A673 (cell line): Measurements from ENCODE around the gene CCNK. TPM values are rescaled to one million over a fixed set of nuclear protein-coding genes. Genes with fewer than 3 reads are reported as not detected.

Experiments
- BruUV-seq: library from RNA; stranded (reverse); fragments of 400-500 nt; replicated peaks from 2 replicates; lab custom pipeline; 2021; lab: Mats Ljungman, UMichigan
- CTCF ChIA-PET: fragments of 300-600 bp; sonication (Branson Sonifier 250); formaldehyde crosslinking; loops from one replicate; lab custom pipeline; 2022; ENCODE audit warnings: antibody characterized with exemption; lab: Charles Lee
- POLR2A ChIA-PET: fragments of 300-600 bp; sonication (Branson Sonifier 250); formaldehyde crosslinking; loops from one replicate; lab custom pipeline; 2022; ENCODE audit warnings: antibody characterized with exemption; ENCODE audit not compliant: low non-redundant PET; lab: Charles Lee
- DNase-seq: peaks from one replicate; pipeline ENCODE4 v3.0.0-alpha.2; 2015; ENCODE audit warnings: low spot score
- H3K27ac ChIP-seq: fragments of 200-600 bp; sonication (generic); 2 replicates; pipeline ENCODE4 v1.5.1; 2016; ENCODE audit warnings: mixed run types, low read depth, mild to moderate bottlenecking, mixed read lengths, antibody characterized with exemption, low read length; ENCODE audit not compliant: poor library complexity, severe bottlenecking
- H3K27me3 ChIP-seq: fragments of 200-600 bp; sonication (generic); replicated peaks from 2 replicates; pipeline ENCODE4 v1.6.1; 2017; ENCODE audit warnings: mixed run types, low read depth, mild to moderate bottlenecking, mixed read lengths, antibody characterized with exemption, low read length; ENCODE audit not compliant: insufficient read depth, poor library complexity
- H3K36me3 ChIP-seq: fragments of 200-600 bp; sonication (generic); 2 replicates; pipeline ENCODE4 v1.6.1; 2016; ENCODE audit warnings: mixed run types, mild to moderate bottlenecking, mixed read lengths, antibody characterized with exemption, low read length; ENCODE audit not compliant: insufficient read depth, poor library complexity, severe bottlenecking
- H3K4me1 ChIP-seq: fragments of 200-600 bp; sonication (generic); 2 replicates; pipeline ENCODE4 v1.6.1; 2017; ENCODE audit warnings: mixed run types, mild to moderate bottlenecking, mixed read lengths, antibody characterized with exemption, low read length; ENCODE audit not compliant: insufficient read depth, poor library complexity, severe bottlenecking
- H3K4me3 ChIP-seq: fragments of 200-600 bp; sonication (generic); 2 replicates; pipeline ENCODE4 v1.5.1; 2016; ENCODE audit warnings: low read depth, mixed run types, mild to moderate bottlenecking, mixed read lengths, low read length; ENCODE audit not compliant: poor library complexity, severe bottlenecking
- H3K9me3 ChIP-seq: fragments of 200-600 bp; sonication (generic); 2 replicates; pipeline ENCODE4 v1.6.1; 2016; ENCODE audit warnings: mixed run types, low read depth, mild to moderate bottlenecking, mixed read lengths, antibody characterized with exemption, low read length; ENCODE audit not compliant: poor library complexity, severe bottlenecking
- EZH2 ChIP-seq: fragments of 200-600 bp; sonication (generic); IDR thresholded peaks from 2 replicates; pipeline ENCODE4 v1.6.1; 2017; ENCODE audit warnings: borderline replicate concordance, low read depth, mild to moderate bottlenecking, mixed read lengths, antibody characterized with exemption, low read length; ENCODE audit not compliant: poor library complexity, severe bottlenecking
- intact Hi-C: fragments of 100-400 bp; cut with micrococcal nuclease; formaldehyde crosslinking; loops from one replicate; pipeline ENCODE4 v1.10.0; 2022; ENCODE audit not compliant: unreplicated experiment
- total RNA-seq: library from RNA; stranded (reverse); gene quantifications from 2 replicates; pipeline ENCODE4 v1.2.3, GENCODE V29; 2021
- TF ChIP-seq, protein P1 (sequence below): fragments of 300-800, 200-600 bp; sonication (generic); conservative IDR thresholded peaks from 2 replicates; pipeline ENCODE4 v1.5.1; 2017; ENCODE audit warnings: low read depth, mild to moderate bottlenecking, antibody characterized with exemption, low read length, moderate library complexity, mixed read lengths

Gene CCNK
- total RNA-seq, 1 experiment from 2014 or later, result 88.0 TPM

DNA sequence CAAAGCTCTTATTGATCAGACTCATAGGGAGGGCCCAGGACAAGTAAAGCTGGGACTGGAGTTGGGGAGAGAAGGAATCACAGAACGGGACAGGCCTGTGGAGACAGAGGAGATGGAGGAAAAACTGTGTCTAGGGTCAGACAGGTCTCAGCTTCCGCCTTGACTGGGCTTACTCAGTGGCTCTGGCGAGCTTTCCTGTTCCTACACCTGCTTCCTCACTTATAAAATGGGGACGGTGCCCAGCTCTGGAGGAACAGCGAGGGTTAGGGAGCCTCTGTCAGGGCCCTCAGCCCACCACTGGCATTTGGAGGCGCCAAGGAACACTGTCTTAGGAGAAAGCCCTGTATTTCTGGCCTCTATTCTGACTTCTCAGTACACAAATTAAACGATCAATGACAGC lies 35.3 kb upstream of the CCNK start:
- H3K4me1 ChIP-seq, result no peaks in the 10 kb centered on the region
- H3K27ac ChIP-seq, result no peak overlapping the region
- ChIA-PET POLR2A (no interaction called here), CTCF (no interaction called here)
- intact Hi-C loops, result no loop called here
- no peak overlapping the region for H3K4me3 ChIP-seq
- peaks cover 6% of the 10 kb centered on the region for H3K36me3 ChIP-seq
- H3K9me3 ChIP-seq, result no peaks in the 10 kb centered on the region
- TF ChIP-seq, protein P1, sequence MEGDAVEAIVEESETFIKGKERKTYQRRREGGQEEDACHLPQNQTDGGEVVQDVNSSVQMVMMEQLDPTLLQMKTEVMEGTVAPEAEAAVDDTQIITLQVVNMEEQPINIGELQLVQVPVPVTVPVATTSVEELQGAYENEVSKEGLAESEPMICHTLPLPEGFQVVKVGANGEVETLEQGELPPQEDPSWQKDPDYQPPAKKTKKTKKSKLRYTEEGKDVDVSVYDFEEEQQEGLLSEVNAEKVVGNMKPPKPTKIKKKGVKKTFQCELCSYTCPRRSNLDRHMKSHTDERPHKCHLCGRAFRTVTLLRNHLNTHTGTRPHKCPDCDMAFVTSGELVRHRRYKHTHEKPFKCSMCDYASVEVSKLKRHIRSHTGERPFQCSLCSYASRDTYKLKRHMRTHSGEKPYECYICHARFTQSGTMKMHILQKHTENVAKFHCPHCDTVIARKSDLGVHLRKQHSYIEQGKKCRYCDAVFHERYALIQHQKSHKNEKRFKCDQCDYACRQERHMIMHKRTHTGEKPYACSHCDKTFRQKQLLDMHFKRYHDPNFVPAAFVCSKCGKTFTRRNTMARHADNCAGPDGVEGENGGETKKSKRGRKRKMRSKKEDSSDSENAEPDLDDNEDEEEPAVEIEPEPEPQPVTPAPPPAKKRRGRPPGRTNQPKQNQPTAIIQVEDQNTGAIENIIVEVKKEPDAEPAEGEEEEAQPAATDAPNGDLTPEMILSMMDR, result no peak
- no peak for TF ChIP-seq EZH2
- no peaks in the 10 kb centered on the region for H3K27me3 ChIP-seq
- BruUV-seq, result no TSS peak
- DNase-seq, result no peak

DNA sequence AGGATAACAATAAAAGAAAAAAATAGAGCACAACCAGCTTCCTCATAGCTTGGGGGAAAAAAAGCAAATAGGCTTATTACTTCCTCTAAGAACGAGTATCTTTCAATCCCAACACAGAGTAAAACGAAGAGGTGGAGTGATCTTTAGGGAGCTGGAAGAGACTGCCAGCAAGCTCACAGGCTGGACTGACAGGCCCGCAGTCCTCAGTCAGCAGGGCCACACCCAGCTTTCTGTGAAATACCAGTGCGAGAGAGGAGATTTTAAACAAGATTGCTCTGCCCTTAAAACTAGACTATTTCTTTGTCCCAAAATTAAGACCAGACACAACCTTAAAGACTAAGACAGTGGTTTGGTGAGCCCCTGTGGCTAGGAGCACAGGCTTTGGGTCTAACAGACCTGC lies 33.5 kb upstream of the CCNK start:
- H3K27ac ChIP-seq, result no peak overlapping the region
- CTCF ChIA-PET, result no interaction called here
- H3K4me3 ChIP-seq, result no peak overlapping the region
- no peaks in the 10 kb centered on the region for H3K4me1 ChIP-seq
- H3K27me3 ChIP-seq, result no peaks in the 10 kb centered on the region
- BruUV-seq, result no TSS peak
- POLR2A ChIA-PET, result no interaction called here
- intact Hi-C loops, result no loop called here
- no peak for TF ChIP-seq EZH2
- TF ChIP-seq, protein P1, result no peak
- H3K36me3 ChIP-seq, result peaks cover 6% of the 10 kb centered on the region
- H3K9me3 ChIP-seq, result no peaks in the 10 kb centered on the region
- DNase-seq, result no peak

DNA sequence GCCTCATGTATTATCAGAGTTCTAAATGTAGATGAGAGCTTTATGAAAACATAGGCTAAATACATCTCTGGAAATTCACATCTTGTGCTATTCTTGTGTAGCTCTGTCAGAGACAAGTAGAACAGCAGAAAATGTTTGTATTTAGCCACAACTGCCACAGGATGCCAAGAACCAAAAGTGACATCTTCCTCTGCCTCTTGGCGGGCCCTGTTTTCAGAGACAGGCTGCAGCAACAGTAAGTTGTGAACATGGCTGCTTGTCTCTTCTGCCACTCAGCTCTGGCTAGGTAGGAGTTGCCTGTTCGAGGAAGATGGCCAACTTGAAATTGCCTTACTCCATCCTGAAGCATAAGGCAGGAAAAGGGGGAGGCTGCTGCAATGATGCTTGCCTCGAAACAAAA lies 30.9 kb upstream of the CCNK start:
- no peak for DNase-seq
- H3K9me3 ChIP-seq, result no peaks in the 10 kb centered on the region
- H3K27me3 ChIP-seq, result no peaks in the 10 kb centered on the region
- CTCF ChIA-PET, result no interaction called here
- intact Hi-C loops, result no loop called here
- H3K36me3 ChIP-seq, result peaks cover 6% of the 10 kb centered on the region
- POLR2A ChIA-PET, result no interaction called here
- no peak overlapping the region for H3K27ac ChIP-seq
- TF ChIP-seq EZH2, result no peak
- TF ChIP-seq, protein P1, result no peak
- H3K4me3 ChIP-seq, result no peak overlapping the region
- H3K4me1 ChIP-seq, result no peaks in the 10 kb centered on the region
- no TSS peak for BruUV-seq
